Activated CD4-positive, alpha-beta T cell treated with anti-CD3 and anti-CD28 coated beads for 36 hours (primary cell): ENCODE data around the gene SLC35G3. TPM values are rescaled to one million over a fixed set of nuclear protein-coding genes. Genes with fewer than 3 reads are reported as not detected.
"Not testable (repeated sequence)": the region's sequence is repeated elsewhere in the genome, so short reads cannot be mapped to it uniquely, and the experiment has no call there.

Experiments used
- ATAC-seq: fragments of 200-7000 bp; cut with Tn5 transposase; one replicate; pipeline ENCODE4 v1.10.0; 2021; ENCODE audit warnings: mild to moderate bottlenecking, moderate library complexity
- CTCF ChIA-PET: fragments of 350-600 bp; sonication (Branson Sonifier 250); formaldehyde crosslinking; loops from one replicate; lab custom pipeline; 2021; ENCODE audit warnings: antibody characterized with exemption; lab: Charles Lee
- POLR2A ChIA-PET: fragments of 350-600 bp; sonication (Branson Sonifier 250); formaldehyde crosslinking; loops from one replicate; lab custom pipeline; 2021; ENCODE audit warnings: antibody characterized with exemption, inconsistent platforms; lab: Charles Lee
- DNase-seq: peaks from one replicate; pipeline ENCODE4 v3.0.0-alpha.2; 2020
- H3K27ac Mint-ChIP-seq: one replicate; pipeline ENCODE4 v1.8.0; 2021; ENCODE audit warnings: mixed read lengths
- H3K27me3 Mint-ChIP-seq: one replicate; pipeline ENCODE4 v1.8.0; 2021; ENCODE audit warnings: mixed read lengths
- H3K36me3 Mint-ChIP-seq: one replicate; pipeline ENCODE4 v1.8.0; 2021; ENCODE audit warnings: low read depth, mixed read lengths
- H3K4me1 Mint-ChIP-seq: one replicate; pipeline ENCODE4 v1.8.0; 2021; ENCODE audit warnings: mixed read lengths
- H3K4me3 Mint-ChIP-seq: one replicate; pipeline ENCODE4 v1.8.0; 2021; ENCODE audit warnings: mild to moderate bottlenecking, moderate library complexity, mixed read lengths
- H3K9me3 Mint-ChIP-seq: one replicate; pipeline ENCODE4 v1.8.0; 2021; ENCODE audit warnings: low read depth, mixed read lengths
- intact Hi-C, 2 experiments: fragments of 100-400 bp; cut with DNase I in 1 of 2; cut with micrococcal nuclease in 1 of 2; formaldehyde crosslinking; loops; one replicate each; pipeline versions ENCODE4 v1.14.2 to v1.15.1; 2022 to 2024; cut with DNase I, micrococcal nuclease
- total RNA-seq, 2 experiments: library from RNA; stranded (reverse); gene quantifications; one replicate each; pipeline ENCODE4 v1.2.3, GENCODE V29; 2021

The SLC35G3 gene
- total RNA-seq, 2 experiments from 2014 or later, result not detected

GRCh38 chr17:35214192-35214591 is 20.0 kb upstream of the SLC35G3 start:
- Mint-ChIP-seq H3K36me3 (no peaks in the 10 kb centered on the region), H3K4me3 (peak overlapping the region; percentile 49), H3K27me3 (no peaks in the 10 kb centered on the region), H3K4me1 (peaks cover 80% of the 10 kb centered on the region), H3K9me3 (peaks cover 10% of the 10 kb centered on the region), H3K27ac (peak overlapping the region; percentile 80)
- DNase-seq (no peak), ATAC-seq (peak; percentile 69)
- CTCF ChIA-PET, result interaction anchor here (0.5 to 2.5 kb wide), 10 partner anchors 8 to 365 kb away, joined by 3 to 8 read pairs (median 3); no protein-coding TSS in a partner anchor
- intact Hi-C loops, result loop anchor here (1.0 to 10.0 kb wide), 12 partner anchors 28 to 595 kb away; partner anchors contain the start of genes AP2B1 (in 1 of the 2), CCT6B (in 1 of the 2), RFFL (in 1 of the 2) and SLFN11 (in 1 of the 2)
- POLR2A ChIA-PET, result interaction anchor here (0.5 to 2.0 kb wide), 8 partner anchors 24 to 363 kb away, joined by 3 to 11 read pairs (median 4); partner anchors contain the start of gene SLFN5

- Mint-ChIP-seq H3K4me1 (peaks cover 76% of the 10 kb centered on the region), H3K4me3 (peak overlapping the region; percentile 49), H3K27me3 (no peaks in the 10 kb centered on the region), H3K36me3 (no peaks in the 10 kb centered on the region), H3K9me3 (peaks cover 10% of the 10 kb centered on the region), H3K27ac (peak overlapping the region; percentile 80)
- POLR2A ChIA-PET, result interaction anchor here (0.6 to 2.0 kb wide), 7 partner anchors 28 to 363 kb away, joined by 3 to 11 read pairs (median 4); partner anchors contain the start of genes SLFN11 and SLFN5
- ATAC-seq, result no peak
- intact Hi-C loops, result loop anchor here (5.0 to 10.0 kb wide), 7 partner anchors 36 to 374 kb away; partner anchors contain the start of genes AP2B1 (in 1 of the 2), CCT6B (in 1 of the 2), SLFN11 (in 1 of the 2) and ZNF830 (in 1 of the 2)
- DNase-seq, result no peak
- CTCF ChIA-PET, result interaction anchor here (0.7 to 2.5 kb wide), 11 partner anchors 7 to 366 kb away, joined by 3 to 8 read pairs (median 4); partner anchors contain the start of gene SLFN5
Observed at GRCh38 chr17:35213412-35213940, 19.3 kb upstream of the SLC35G3 start.

DNA sequence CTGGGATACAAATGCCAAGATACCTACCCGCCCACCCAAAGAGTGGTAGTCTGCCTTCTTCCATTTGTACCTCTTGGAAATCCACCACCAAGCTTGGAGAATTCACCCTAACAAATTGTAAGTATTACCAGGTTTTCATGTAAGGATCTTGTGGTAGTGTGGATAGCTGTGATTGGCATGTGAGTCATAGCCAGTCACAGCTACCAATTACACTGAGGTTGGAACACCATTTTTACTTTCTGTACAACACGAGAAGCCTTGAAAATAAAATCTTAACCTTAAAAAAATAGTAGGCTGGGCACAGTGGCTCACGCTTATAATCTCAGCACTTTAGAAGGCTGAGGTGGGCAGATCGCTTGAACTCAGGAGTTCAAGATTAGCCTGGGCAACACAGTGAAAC is 18.5 kb upstream of the SLC35G3 start:
- Mint-ChIP-seq H3K4me3 (no peak overlapping the region), H3K27me3 (no peaks in the 10 kb centered on the region), H3K36me3 (no peaks in the 10 kb centered on the region), H3K27ac (peak overlapping the region; percentile 66), H3K9me3 (peaks cover 10% of the 10 kb centered on the region), H3K4me1 (peaks cover 70% of the 10 kb centered on the region)
- DNase-seq (no peak), ATAC-seq (no peak)
- POLR2A ChIA-PET, result interaction anchor here (0.7 kb wide), 1 partner anchor 26 kb away, joined by 3 read pairs; no protein-coding TSS in a partner anchor
- intact Hi-C loops, result loop anchor here (5.0 to 10.0 kb wide), 7 partner anchors 35 to 375 kb away; partner anchors contain the start of genes AP2B1 (in 1 of the 2), CCT6B (in 1 of the 2), SLFN11 (in 1 of the 2) and ZNF830 (in 1 of the 2)
- CTCF ChIA-PET, result interaction anchor here (0.6 to 2.1 kb wide), 6 partner anchors 16 to 52 kb away, joined by 3 to 8 read pairs (median 4); partner anchors contain the start of gene SLFN5

DNA sequence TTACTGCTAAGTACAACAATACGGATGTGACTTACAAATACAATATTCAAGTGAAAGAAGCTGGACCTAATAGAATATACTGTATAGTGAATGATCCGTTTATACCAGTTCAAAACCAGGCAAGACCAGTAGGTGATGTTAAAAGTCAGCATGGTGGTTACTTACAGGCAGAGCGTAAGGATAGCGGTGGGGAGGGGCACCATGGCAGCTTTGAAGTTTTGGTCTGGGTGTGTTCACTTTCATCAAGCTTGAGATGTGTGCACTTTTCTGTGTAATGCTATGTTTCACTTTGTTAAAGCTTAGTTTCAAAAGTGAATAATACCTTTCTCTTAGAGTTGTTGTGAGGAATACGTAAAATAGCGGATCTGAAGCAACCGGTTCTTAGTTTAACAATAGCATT is 16.5 kb upstream of the SLC35G3 start:
- POLR2A ChIA-PET, result no interaction called here
- peak; percentile 17 for ATAC-seq
- peak; percentile 56 for DNase-seq
- H3K27me3 Mint-ChIP-seq, result no peaks in the 10 kb centered on the region
- CTCF ChIA-PET, result interaction anchor here (0.6 to 1.1 kb wide), 3 partner anchors 29 to 62 kb away, joined by 3 to 5 read pairs (median 4); no protein-coding TSS in a partner anchor
- H3K4me1 Mint-ChIP-seq, result peaks cover 66% of the 10 kb centered on the region
- intact Hi-C loops, result loop anchor here (5.0 to 10.0 kb wide), 7 partner anchors 33 to 377 kb away; partner anchors contain the start of genes AP2B1 (in 1 of the 2), CCT6B (in 1 of the 2), SLFN11 (in 1 of the 2) and ZNF830 (in 1 of the 2)
- no peaks in the 10 kb centered on the region for H3K36me3 Mint-ChIP-seq
- peaks cover 10% of the 10 kb centered on the region for H3K9me3 Mint-ChIP-seq
- H3K27ac Mint-ChIP-seq, result peak overlapping the region; percentile 12
- H3K4me3 Mint-ChIP-seq, result no peak overlapping the region

- H3K9me3 Mint-ChIP-seq, result peaks cover 22% of the 10 kb centered on the region
- CTCF ChIA-PET, result interaction anchor here (1.2 kb wide), 1 partner anchor 59 kb away, joined by 3 read pairs; no protein-coding TSS in a partner anchor
- H3K27me3 Mint-ChIP-seq, H3K4me3 Mint-ChIP-seq, ATAC-seq, DNase-seq, H3K36me3 Mint-ChIP-seq, POLR2A ChIA-PET, H3K4me1 Mint-ChIP-seq, H3K27ac Mint-ChIP-seq, intact Hi-C loops: not testable (repeated sequence)
Observed at GRCh38 chr17:35202582-35202981, 8.4 kb upstream of the SLC35G3 start.

DNA sequence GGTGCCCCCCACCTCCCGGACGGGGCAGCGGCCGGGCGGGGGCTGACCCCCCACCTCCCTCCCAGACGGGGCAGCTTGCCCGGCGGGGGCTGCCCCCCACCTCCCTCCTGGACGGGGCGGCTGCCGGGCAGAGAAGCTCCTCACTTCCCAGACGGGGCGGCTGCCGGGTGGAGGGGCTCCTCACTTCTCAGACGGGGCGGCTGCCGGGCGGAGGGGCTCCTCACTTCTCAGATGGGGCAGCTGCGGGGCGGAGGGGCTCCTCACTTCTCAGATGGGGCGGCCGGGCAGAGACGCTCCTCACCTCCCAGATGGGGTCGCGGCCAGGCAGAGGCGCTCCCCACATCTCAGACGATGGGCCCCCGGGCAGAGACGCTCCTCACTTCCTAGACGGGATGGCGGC is 869 bp upstream of the SLC35G3 start:
- H3K36me3 Mint-ChIP-seq, POLR2A ChIA-PET, intact Hi-C loops, H3K27ac Mint-ChIP-seq, DNase-seq, ATAC-seq, H3K27me3 Mint-ChIP-seq, H3K4me3 Mint-ChIP-seq, CTCF ChIA-PET: not testable (repeated sequence)
- H3K9me3 Mint-ChIP-seq, result peaks cover 12% of the 10 kb centered on the region
- peaks cover 27% of the 10 kb centered on the region for H3K4me1 Mint-ChIP-seq

DNA sequence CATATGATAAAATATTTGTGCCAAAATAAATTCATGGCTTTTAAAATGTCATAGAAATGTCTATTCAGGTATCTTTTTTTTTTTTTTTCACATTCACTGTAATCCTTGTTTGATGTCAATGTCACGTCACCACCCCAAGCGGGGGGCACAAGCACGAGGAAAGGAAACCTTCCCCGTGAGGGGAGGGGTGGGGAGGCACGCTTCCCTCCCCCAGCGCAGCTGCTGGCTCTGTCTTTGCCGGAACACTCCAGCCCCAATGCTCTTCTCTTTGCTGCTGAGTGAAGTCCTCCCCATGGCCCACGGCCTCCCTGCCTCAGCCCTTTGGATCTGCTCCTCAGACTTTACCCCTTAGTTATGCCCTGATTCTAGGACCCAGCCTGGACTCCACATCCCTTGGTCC is 1.5 kb downstream of the SLC35G3 start:
- no peak for DNase-seq
- H3K9me3 Mint-ChIP-seq, result peaks cover 2% of the 10 kb centered on the region
- POLR2A ChIA-PET, result no interaction called here
- peaks cover 46% of the 10 kb centered on the region for H3K4me1 Mint-ChIP-seq
- H3K36me3 Mint-ChIP-seq, result no peaks in the 10 kb centered on the region
- intact Hi-C loops, result no loop called here
- CTCF ChIA-PET, result no interaction called here
- peak; percentile 43 for ATAC-seq
- H3K27me3 Mint-ChIP-seq, result no peaks in the 10 kb centered on the region
- peak overlapping the region; percentile 65 for H3K27ac Mint-ChIP-seq
- peak overlapping the region; percentile 43 for H3K4me3 Mint-ChIP-seq

DNA sequence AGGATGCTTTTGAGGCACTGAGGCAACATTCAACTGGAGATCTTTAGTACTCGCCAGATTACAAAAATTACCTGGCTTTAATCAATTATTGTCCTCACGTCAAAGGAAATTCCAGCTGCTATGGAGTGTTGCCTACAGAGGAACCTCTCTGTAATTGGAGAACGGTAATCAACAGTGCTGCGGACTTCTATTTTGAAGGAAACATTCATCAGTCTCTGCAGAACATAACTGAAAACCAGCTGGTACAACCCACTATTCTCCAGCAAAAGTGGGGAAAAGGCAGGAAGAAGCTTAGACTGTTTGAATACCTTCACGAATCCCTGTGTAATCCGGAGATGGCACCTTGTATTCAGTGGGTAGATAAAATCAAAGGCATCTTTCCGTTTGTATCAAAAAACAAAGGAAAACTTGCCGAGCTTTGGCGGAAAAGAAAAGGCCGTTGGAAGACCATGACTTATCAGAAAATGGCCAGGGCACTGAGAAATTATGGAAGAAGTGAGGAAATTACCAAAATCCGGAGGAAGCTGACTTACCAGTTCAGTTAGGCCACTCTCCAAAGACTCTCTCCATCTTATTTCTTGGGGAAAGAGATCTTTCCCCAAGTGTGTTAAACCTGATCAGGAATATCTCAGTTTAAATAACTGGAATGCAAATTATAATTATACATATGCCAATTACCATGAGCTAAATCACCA is 3.0 kb downstream of the SLC35G3 start:
- Mint-ChIP-seq H3K36me3 (no peaks in the 10 kb centered on the region), H3K27me3 (no peaks in the 10 kb centered on the region), H3K27ac (no peak overlapping the region), H3K4me3 (no peak overlapping the region), H3K4me1 (peaks cover 58% of the 10 kb centered on the region), H3K9me3 (peaks cover 2% of the 10 kb centered on the region)
- ATAC-seq (no peak), DNase-seq (no peak)
- ChIA-PET CTCF (interaction anchor here (0.8 to 1.3 kb wide), 4 partner anchors 13 to 121 kb away, joined by 3 to 5 read pairs (median 3); no protein-coding TSS in a partner anchor), POLR2A (no interaction called here)
- intact Hi-C loops, result no loop called here

DNA sequence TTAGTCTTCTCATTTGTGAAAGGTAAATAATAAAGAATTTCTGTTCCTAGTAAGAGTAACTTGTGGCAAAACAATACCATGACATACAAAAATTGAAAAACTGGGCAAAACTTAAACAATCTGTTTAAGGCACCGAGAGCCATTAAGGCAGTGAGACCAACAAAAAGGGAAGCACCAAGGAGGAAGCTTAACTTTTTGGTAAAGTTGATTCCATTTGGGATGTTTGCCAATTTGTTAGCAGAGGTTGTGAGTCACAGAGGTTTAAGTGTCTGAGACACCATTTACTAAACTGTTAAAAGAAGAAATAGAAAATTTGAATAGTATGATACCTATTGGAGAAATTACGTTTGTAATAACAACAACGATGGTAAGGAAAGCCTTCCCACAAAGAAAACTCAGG is 4.9 kb downstream of the SLC35G3 start:
- no peak for DNase-seq
- H3K4me1 Mint-ChIP-seq, result peaks cover 68% of the 10 kb centered on the region
- CTCF ChIA-PET, result interaction anchor here (1.7 kb wide), 1 partner anchor 25 kb away, joined by 4 read pairs; no protein-coding TSS in a partner anchor
- H3K4me3 Mint-ChIP-seq, result no peak overlapping the region
- POLR2A ChIA-PET, result no interaction called here
- peaks cover 2% of the 10 kb centered on the region for H3K9me3 Mint-ChIP-seq
- peak overlapping the region; percentile 27 for H3K27ac Mint-ChIP-seq
- no peak for ATAC-seq
- intact Hi-C loops, result loop anchor here in 1 of 2 experiments (2.0 kb wide), 1 partner anchor 50 kb away; no protein-coding TSS in a partner anchor
- no peaks in the 10 kb centered on the region for H3K27me3 Mint-ChIP-seq
- no peaks in the 10 kb centered on the region for H3K36me3 Mint-ChIP-seq

- CTCF ChIA-PET, result interaction anchor here (0.7 to 1.7 kb wide), 3 partner anchors 8 to 26 kb away, joined by 3 to 5 read pairs (median 4); no protein-coding TSS in a partner anchor
- H3K27ac Mint-ChIP-seq, result peak overlapping the region; percentile 34
- peaks cover 2% of the 10 kb centered on the region for H3K9me3 Mint-ChIP-seq
- no peak for DNase-seq
- no peaks in the 10 kb centered on the region for H3K27me3 Mint-ChIP-seq
- H3K4me3 Mint-ChIP-seq, result no peak overlapping the region
- POLR2A ChIA-PET, result interaction anchor here (0.6 to 0.9 kb wide), 3 partner anchors 16 to 141 kb away, joined by 3 to 7 read pairs (median 3); no protein-coding TSS in a partner anchor
- peaks cover 73% of the 10 kb centered on the region for H3K4me1 Mint-ChIP-seq
- intact Hi-C loops, result loop anchor here in 1 of 2 experiments (2.0 kb wide), 1 partner anchor 51 kb away; no protein-coding TSS in a partner anchor
- no peaks in the 10 kb centered on the region for H3K36me3 Mint-ChIP-seq
- peak; percentile 42 for ATAC-seq
Observed at GRCh38 chr17:35188111-35188510, 6.1 kb downstream of the SLC35G3 start.
